Left forelimb (tissue), 1 donor: ENCODE results near the gene HOXB5.

ENCODE experiments used
- DNase-seq: peaks from one replicate; pipeline ENCODE4 v3.0.0-alpha.2; 2018; ENCODE audit warnings: low spot score

Gene HOXB5

GRCh38 chr17:48559122-48559839, 34.3 kb downstream of the HOXB5 start:
- DNase-seq, result no peak

- DNase-seq, result no peak
These were observed 34.8 kb downstream of the HOXB5 start for GRCh38 chr17:48558831-48559121.

- DNase-seq, result no peak
These were observed 35.3 kb downstream of the HOXB5 start for GRCh38 chr17:48558057-48558830.

- no peak for DNase-seq
These were observed 36.8 kb downstream of the HOXB5 start for GRCh38 chr17:48556576-48557401.

GRCh38 chr17:48556229-48556575, 37.4 kb downstream of the HOXB5 start:
- no peak for DNase-seq

GRCh38 chr17:48555258-48556228, 38.0 kb downstream of the HOXB5 start:
- no peak for DNase-seq

GRCh38 chr17:48554412-48555257, 38.9 kb downstream of the HOXB5 start:
- no peak for DNase-seq

GRCh38 chr17:48553826-48554225, 39.8 kb downstream of the HOXB5 start:
- no peak for DNase-seq

GRCh38 chr17:48553190-48553547, 40.4 kb downstream of the HOXB5 start:
- no peak for DNase-seq

- DNase-seq, result no peak
These were observed 41.0 kb downstream of the HOXB5 start for GRCh38 chr17:48552466-48553189.

- DNase-seq, result no peak
These were observed 41.7 kb downstream of the HOXB5 start for GRCh38 chr17:48551596-48552465.

GRCh38 chr17:48551214-48551555, 42.4 kb downstream of the HOXB5 start:
- no peak for DNase-seq

- DNase-seq, result no peak
These were observed 42.9 kb downstream of the HOXB5 start for GRCh38 chr17:48550502-48551213.

- no peak for DNase-seq
These were observed 43.6 kb downstream of the HOXB5 start for GRCh38 chr17:48549914-48550501.

GRCh38 chr17:48549281-48549630, 44.3 kb downstream of the HOXB5 start:
- no peak for DNase-seq

GRCh38 chr17:48548523-48549280, 44.9 kb downstream of the HOXB5 start:
- DNase-seq, result no peak

- DNase-seq, result no peak
These were observed 45.6 kb downstream of the HOXB5 start for GRCh38 chr17:48547808-48548522.
